Cardiac muscle cell (in vitro differentiated cells and primary cell): ENCODE results near the gene ORM1. TPM values are rescaled to one million over a fixed set of nuclear protein-coding genes. Genes with fewer than 3 reads are reported as not detected.

Source experiments
- DNase-seq, 2 donors: peaks; one replicate each; pipeline versions ENCODE4 v3.0.0 to v3.0.0-alpha.2; 2010 to 2017; ENCODE audit warnings: low read depth in 1 of 2, low spot score in 1 of 2
- H3K27ac ChIP-seq: fragments of 200-600 bp; sonication (generic); 2 replicates; pipeline ENCODE4 v1.5.1; 2016
- H3K27me3 ChIP-seq: fragments of 200-600 bp; sonication (generic); 2 replicates; pipeline ENCODE4 v1.6.0; 2016; ENCODE audit warnings: control low read depth
- H3K36me3 ChIP-seq: fragments of 200-600 bp; sonication (generic); 2 replicates; pipeline ENCODE4 v1.5.1; 2016; ENCODE audit warnings: control low read depth
- H3K4me1 ChIP-seq: fragments of 200-600 bp; sonication (generic); 2 replicates; pipeline ENCODE4 v1.8.1; 2017; ENCODE audit warnings: low read depth, mild to moderate bottlenecking, mixed run types
- H3K4me3 ChIP-seq: fragments of 200-600 bp; sonication (generic); 2 replicates; pipeline ENCODE4 v1.5.1; 2016; ENCODE audit warnings: mild to moderate bottlenecking
- H3K9me3 ChIP-seq: fragments of 200-600 bp; sonication (generic); 2 replicates; pipeline ENCODE4 v1.5.1; 2017; ENCODE audit warnings: low read depth, mild to moderate bottlenecking, control low read depth
- polyA plus RNA-seq: library from polyadenylated mRNA; unstranded; fragments of >200 nt; fragmentation: Nextera tagmentation; extraction: Ambion mirVana; gene quantifications from 2 replicates; pipeline ENCODE4 v1.2.1, GENCODE V29; 2016
- total RNA-seq: library from RNA; depleted of rRNA; stranded (reverse); fragments of >200 nt; gene quantifications from 2 replicates; pipeline ENCODE4 v1.2.3, GENCODE V29; 2016
- TF ChIP-seq, protein P1 (sequence below): IDR thresholded peaks from 2 replicates; pipeline ENCODE4 v1.5.1; 2012; ENCODE audit warnings: low read depth, mild to moderate bottlenecking, low read length

The ORM1 gene
- total and polyA plus RNA-seq, 2 experiments from 2014 or later, result 0.75 TPM; not detected in 1

DNA sequence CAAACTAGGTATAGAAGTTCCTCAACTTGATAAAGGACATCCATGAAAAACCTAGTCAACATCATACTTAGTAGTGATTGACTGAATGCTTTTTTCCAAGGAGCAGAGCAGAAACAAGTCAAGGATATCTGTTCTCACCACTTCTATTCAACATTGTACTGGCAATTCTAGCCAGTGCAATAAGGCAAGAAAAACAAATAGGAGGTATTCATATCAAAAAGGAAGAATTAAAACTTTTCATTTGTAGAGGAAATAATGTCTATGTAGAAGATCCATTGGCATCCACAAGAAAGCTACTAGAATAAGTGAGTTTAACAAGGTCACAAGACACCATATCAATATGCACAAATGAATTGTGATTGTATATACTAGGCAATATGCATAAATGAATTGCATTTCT is 28.2 kb upstream of the ORM1 start:
- TF ChIP-seq, protein P1, sequence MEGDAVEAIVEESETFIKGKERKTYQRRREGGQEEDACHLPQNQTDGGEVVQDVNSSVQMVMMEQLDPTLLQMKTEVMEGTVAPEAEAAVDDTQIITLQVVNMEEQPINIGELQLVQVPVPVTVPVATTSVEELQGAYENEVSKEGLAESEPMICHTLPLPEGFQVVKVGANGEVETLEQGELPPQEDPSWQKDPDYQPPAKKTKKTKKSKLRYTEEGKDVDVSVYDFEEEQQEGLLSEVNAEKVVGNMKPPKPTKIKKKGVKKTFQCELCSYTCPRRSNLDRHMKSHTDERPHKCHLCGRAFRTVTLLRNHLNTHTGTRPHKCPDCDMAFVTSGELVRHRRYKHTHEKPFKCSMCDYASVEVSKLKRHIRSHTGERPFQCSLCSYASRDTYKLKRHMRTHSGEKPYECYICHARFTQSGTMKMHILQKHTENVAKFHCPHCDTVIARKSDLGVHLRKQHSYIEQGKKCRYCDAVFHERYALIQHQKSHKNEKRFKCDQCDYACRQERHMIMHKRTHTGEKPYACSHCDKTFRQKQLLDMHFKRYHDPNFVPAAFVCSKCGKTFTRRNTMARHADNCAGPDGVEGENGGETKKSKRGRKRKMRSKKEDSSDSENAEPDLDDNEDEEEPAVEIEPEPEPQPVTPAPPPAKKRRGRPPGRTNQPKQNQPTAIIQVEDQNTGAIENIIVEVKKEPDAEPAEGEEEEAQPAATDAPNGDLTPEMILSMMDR, result no peak
- DNase-seq, result no peak
- Histone ChIP-seq H3K36me3 (peaks cover 10% of the 10 kb centered on the region), H3K27ac (no peak overlapping the region), H3K4me3 (no peak overlapping the region), H3K4me1 (no peaks in the 10 kb centered on the region), H3K27me3 (no peaks in the 10 kb centered on the region), H3K9me3 (no peaks in the 10 kb centered on the region)

DNA sequence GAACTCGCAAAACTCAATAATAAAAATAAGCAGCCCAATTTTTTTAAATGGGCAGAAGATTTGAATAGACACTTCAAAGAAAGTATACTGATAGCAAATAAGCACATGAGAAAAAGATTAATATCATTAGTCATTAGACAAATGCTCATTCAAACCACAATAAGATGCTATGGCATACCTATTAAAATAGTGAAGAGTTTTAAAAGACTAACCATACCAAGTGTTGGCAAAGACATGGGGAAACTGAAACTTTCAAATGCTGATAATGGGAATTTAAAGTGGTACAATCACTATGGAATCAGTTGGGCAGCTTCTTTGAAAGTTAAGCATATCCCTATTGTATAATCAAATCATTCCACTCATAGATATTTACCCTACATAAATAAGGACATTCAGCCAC is 26.6 kb upstream of the ORM1 start:
- peaks cover 10% of the 10 kb centered on the region for H3K36me3 ChIP-seq

DNA sequence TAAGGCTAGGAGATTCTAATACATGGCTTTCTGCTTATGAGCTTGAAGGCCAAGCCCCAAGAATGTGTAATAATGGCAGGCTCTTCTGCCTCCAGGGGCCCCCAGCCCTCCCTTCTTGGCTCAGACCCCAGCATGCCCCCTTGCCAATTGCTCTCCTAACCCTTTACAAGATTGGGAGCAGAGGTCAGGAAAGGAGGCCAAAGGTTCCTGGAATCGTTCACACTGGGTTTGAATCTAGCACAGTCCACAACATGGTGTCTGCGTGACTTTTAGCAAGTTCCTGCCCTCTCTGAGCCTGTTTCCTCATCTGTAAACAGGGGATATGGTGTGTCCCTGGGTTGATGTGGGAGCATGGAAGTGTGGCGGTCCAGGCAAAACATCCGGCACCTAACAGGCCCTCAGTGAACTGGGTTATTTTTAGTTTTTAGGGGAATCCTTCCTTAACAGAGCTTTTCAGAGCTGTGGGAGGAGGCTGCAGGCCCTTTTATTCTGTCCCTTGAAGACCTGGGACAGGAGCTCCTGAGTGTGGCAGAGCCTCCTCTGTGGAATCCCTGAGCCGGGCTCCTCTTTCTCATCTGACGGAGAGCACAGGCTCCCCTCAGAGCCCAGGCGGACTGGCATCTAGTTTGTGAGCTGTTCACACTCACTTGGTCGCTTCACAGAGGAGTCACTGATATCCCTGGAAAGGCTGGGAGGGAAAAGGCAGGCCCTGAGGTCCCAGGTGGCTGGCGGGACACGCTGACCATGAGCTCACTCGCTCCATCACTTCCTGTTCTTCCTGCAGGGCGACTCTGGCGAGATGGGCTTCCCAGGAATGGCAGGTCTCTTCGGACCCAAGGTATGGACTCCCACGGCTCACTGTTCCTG is 23.4 kb upstream of the ORM1 start:
- Histone ChIP-seq H3K27me3 (no peaks in the 10 kb centered on the region), H3K4me3 (no peak overlapping the region), H3K9me3 (no peaks in the 10 kb centered on the region), H3K36me3 (peaks cover 10% of the 10 kb centered on the region), H3K27ac (no peak overlapping the region), H3K4me1 (no peaks in the 10 kb centered on the region)
- TF ChIP-seq, protein P1, result no peak
- no peak for DNase-seq

More for the DNA sequence above, 26.6 kb upstream of the ORM1 start:
- no peaks in the 10 kb centered on the region for H3K4me1 ChIP-seq
- no peak for DNase-seq
- no peaks in the 10 kb centered on the region for H3K9me3 ChIP-seq
- no peaks in the 10 kb centered on the region for H3K27me3 ChIP-seq
- H3K4me3 ChIP-seq, result no peak overlapping the region
- TF ChIP-seq, protein P1, result no peak
- H3K27ac ChIP-seq, result no peak overlapping the region

DNA sequence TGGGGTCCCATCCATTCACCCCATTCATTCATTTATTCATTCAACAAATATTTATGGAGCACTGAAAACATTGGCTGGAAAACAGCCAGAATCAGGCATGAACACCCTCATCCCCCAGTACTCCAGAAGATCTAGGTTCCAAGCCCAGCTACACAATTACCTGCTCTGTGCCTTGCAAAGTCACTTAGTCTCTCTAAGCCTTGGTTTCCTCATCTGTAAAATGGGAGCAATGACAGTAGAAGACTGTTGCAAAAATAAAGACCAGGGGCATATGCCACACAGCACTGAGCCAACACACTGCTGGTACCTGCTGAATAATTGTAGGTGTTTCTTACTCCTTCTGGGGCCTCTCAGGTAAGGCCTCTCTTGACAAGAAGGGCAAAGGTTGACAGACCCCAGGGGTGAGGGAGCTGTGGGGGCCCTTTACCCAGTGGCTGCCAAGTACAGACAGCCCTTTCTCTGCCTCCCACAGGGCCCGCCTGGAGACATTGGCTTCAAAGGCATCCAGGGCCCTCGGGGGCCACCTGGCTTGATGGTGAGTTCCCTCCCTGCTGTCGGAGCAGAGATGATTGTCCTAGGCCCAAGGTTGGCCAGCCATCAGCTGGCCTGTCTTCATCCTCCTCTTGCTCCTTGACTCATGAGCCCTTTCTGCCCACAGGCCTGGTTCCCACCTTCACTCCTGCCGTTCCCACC is 22.6 kb upstream of the ORM1 start:
- peaks cover 4% of the 10 kb centered on the region for H3K36me3 ChIP-seq

DNA sequence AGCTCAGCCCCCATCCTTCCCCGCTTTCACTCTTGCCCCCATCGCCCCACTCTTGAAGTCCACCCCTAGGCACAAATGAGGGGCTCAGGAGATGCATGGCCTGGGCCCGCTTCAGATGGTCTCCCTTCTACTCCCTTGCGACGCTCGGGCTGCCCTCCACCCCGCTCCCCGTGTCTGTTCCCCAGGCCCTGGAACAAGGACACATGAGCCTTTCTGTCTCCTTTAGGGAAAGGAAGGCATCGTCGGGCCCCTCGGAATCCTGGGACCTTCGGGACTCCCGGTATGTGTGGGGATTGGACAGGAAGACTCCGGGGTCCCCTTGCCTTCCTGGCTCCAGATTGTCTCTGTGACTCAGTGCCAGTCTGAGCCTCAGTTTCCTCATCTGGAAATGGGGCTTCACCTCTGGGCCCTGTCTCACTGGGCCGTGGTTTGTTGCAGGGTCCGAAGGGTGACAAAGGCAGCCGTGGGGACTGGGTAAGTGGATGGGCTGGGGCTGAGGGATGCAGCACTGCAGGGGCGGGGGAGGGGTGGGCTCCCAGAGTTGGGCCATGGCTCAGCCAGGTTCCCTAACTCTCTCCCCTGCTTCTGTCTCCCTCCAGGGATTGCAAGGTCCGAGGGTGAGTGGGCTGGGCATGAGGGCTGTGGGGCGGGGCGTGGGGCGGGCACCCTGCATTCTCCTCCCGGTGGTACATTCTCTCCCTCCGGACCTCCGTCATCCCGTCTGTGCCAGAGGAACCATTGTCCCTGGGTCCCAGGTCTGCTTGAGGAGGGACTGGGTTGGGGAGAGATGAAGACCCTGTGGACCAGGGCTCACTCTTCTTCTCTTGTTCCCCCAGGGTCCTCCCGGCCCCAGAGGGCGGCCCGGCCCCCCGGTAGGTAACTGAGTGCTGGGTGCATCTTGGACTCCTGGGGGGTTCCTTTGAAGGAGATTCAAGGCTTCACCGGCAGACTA is 21.8 kb upstream of the ORM1 start:
- H3K27ac ChIP-seq, result no peak overlapping the region
- H3K27me3 ChIP-seq, result no peaks in the 10 kb centered on the region
- no peaks in the 10 kb centered on the region for H3K4me1 ChIP-seq
- no peak overlapping the region for H3K4me3 ChIP-seq
- TF ChIP-seq, protein P1, result no peak
- no peaks in the 10 kb centered on the region for H3K36me3 ChIP-seq
- no peaks in the 10 kb centered on the region for H3K9me3 ChIP-seq
- DNase-seq, result no peak

More for the DNA sequence above, 22.6 kb upstream of the ORM1 start:
- Histone ChIP-seq H3K4me3 (no peak overlapping the region), H3K27me3 (no peaks in the 10 kb centered on the region), H3K4me1 (no peaks in the 10 kb centered on the region), H3K9me3 (no peaks in the 10 kb centered on the region), H3K27ac (no peak overlapping the region)
- TF ChIP-seq, protein P1, result no peak
- DNase-seq, result no peak
